Spleen (tissue), 11 donors: ENCODE data around the gene HGD. TPM values are rescaled to one million over a fixed set of nuclear protein-coding genes. Genes with fewer than 3 reads are reported as not detected.

ENCODE experiments used
- DNase-seq: peaks from one replicate; pipeline ENCODE4 v3.0.0-alpha.2; 2020
- H3K27ac ChIP-seq, 8 donors: fragments of 200-600 bp; sonication (generic) in 7 of 8; 1 replicate in 4 of 8; 2 replicates in 4 of 8; pipeline versions ENCODE4 v1.5.0 to v1.8.0; 2016 to 2021; ENCODE audit warnings: inconsistent platforms in 4 of 8, mild to moderate bottlenecking in 4 of 8, moderate library complexity in 1 of 8
- H3K27me3 ChIP-seq, 7 donors: fragments of 200-600 bp; sonication (generic) in 6 of 7; replicated peaks in 1 of 7; 1 replicate in 4 of 7; 2 replicates in 3 of 7; pipeline versions ENCODE4 v1.5.0 to v1.8.0; 2016 to 2021; ENCODE audit warnings: inconsistent platforms in 3 of 7, mild to moderate bottlenecking in 1 of 7
- H3K36me3 ChIP-seq, 6 donors: fragments of 200-600 bp; sonication (generic) in 5 of 6; 1 replicate in 4 of 6; 2 replicates in 2 of 6; pipeline versions ENCODE4 v1.5.0 to v1.8.0; 2016 to 2021; ENCODE audit warnings: inconsistent platforms in 2 of 6
- H3K4me1 ChIP-seq, 6 donors: fragments of 200-600 bp; sonication (generic) in 5 of 6; 1 replicate in 3 of 6; 2 replicates in 3 of 6; pipeline versions ENCODE4 v1.5.0 to v1.8.0; 2016 to 2021; ENCODE audit warnings: inconsistent platforms in 3 of 6
- H3K4me3 ChIP-seq, 8 donors: fragments of 200-600 bp; sonication (generic) in 7 of 8; 1 replicate in 4 of 8; 2 replicates in 4 of 8; pipeline versions ENCODE4 v1.5.0 to v1.8.0; 2016 to 2021; ENCODE audit warnings: inconsistent platforms in 4 of 8, mild to moderate bottlenecking in 4 of 8, moderate library complexity in 2 of 8
- H3K9me3 ChIP-seq, 8 donors: fragments of 200-600 bp; sonication (generic) in 7 of 8; 1 replicate in 4 of 8; 2 replicates in 4 of 8; pipeline versions ENCODE4 v1.5.0 to v1.8.0; 2016 to 2021; ENCODE audit warnings: inconsistent platforms in 4 of 8
- CTCF ChIP-seq, 11 experiments: fragments of 200-600 bp in 7 of 11; fragments of 450-650 bp in 4 of 11; sonication (generic) in 4 of 11; IDR thresholded peaks in 8 of 11; conservative IDR thresholded peaks in 3 of 11; 1 replicate in 7 of 11; 2 replicates in 4 of 11; pipeline versions ENCODE4 v1.4.0 to v1.8.0; 2016 to 2021; ENCODE audit warnings: antibody characterized with exemption in 11 of 11, inconsistent platforms in 4 of 11, mild to moderate bottlenecking in 1 of 11
- POLR2A ChIP-seq, 3 donors: fragments of 450-650 bp; IDR thresholded peaks; one replicate each; pipeline ENCODE4 v1.5.1; 2017; ENCODE audit warnings: antibody characterized with exemption in 3 of 3, mild to moderate bottlenecking in 1 of 3
- POLR2AphosphoS5 ChIP-seq, 3 donors: sonication (generic); formaldehyde crosslinking; IDR thresholded peaks; one replicate each; pipeline ENCODE4 v1.5.1; 2017; ENCODE audit warnings: antibody characterized with exemption in 3 of 3
- WGBS, 5 donors: extraction: QIAGEN DNeasy Blood & Tissue Kit in 3 of 5; methylation state at CpG; one replicate each; pipeline versions ENCODE4 v1.1.5 to v1.1.7; 2013 to 2018; 5-methylcytosine and 5-hydroxymethylcytosine counted together
- intact Hi-C: fragments of 100-400 bp; cut with DNase I; formaldehyde crosslinking; loops from one replicate; pipeline ENCODE4 v1.15.0; 2023; ENCODE audit warnings: low total_unique reads
- polyA plus RNA-seq, 3 donors: library from polyadenylated mRNA; stranded (reverse); fragments of 200-250 nt; gene quantifications; one replicate each; pipeline ENCODE4 v1.2.1, GENCODE V29; 2013
- total RNA-seq, 7 donors: library from RNA; depleted of rRNA in 3 of 7; stranded (reverse); fragments of >200 nt in 3 of 7; fragmentation: NEBNext Ultra II Directional in 4 of 7; extraction: Animal tissue kit (Norgen Biotek cat#: 25700) in 4 of 7; gene quantifications; one replicate each; pipeline versions ENCODE4 v1.1.0 to v1.2.1, GENCODE V29; 2016 to 2021
- donor health status: healthy with polysubstance abuse.
- donor health status: DM: no; HTN: no; CAD: no; lungs with moderate emphysema.
- donor health status: DM: no; HTN: no; CAD: no.
- donor health status: Bipolar disorder and iron deficiency.
- donor health status: healthy.
- donor health status: DM: no; HTN: no; CAD: no.
- donor health status: DM: yes; HTN: yes; CAD: no.

HGD gene
- total and polyA plus RNA-seq, 10 donors = 0.17 to 2.8 (median 0.83) TPM; not detected in 1

GRCh38 chr3:120652281-120652680 lies 29.8 kb downstream of the HGD start:
- 82 to 94% (median 87%) methylated on average over 3 of the region's 3 CpGs for WGBS, 5 donors
- Histone ChIP-seq H3K27ac (no peak overlapping the region), H3K4me3 (no peak overlapping the region), H3K27me3 (no peaks in the 10 kb centered on the region), H3K36me3 (no peaks in the 10 kb centered on the region), H3K9me3 (no peaks in the 10 kb centered on the region), H3K4me1 (no peaks in the 10 kb centered on the region)
- no peak for TF ChIP-seq POLR2AphosphoS5 (IDR thresholded peaks at IDR 0.05)
- TF ChIP-seq CTCF (IDR thresholded peaks at IDR 0.05 in 8 of 11, conservative IDR thresholded peaks at IDR 0.05 in 3 of 11) = no peak
- TF ChIP-seq POLR2A (IDR thresholded peaks at IDR 0.05) = no peak
- intact Hi-C loops = no loop called here
- DNase-seq = no peak

- 86 to 96% (median 89%) methylated on average over 2 of the region's 2 CpGs for WGBS, 5 donors
- no peaks in the 10 kb centered on the region for H3K27me3 ChIP-seq
- DNase-seq = no peak
These were observed 31.7 kb downstream of the HGD start for GRCh38 chr3:120650311-120650710.

GRCh38 chr3:120649830-120650233 lies 32.2 kb downstream of the HGD start:
- Histone ChIP-seq H3K27me3 (no peaks in the 10 kb centered on the region), H3K4me1 (no peaks in the 10 kb centered on the region), H3K4me3 (no peak overlapping the region), H3K36me3 (no peaks in the 10 kb centered on the region), H3K27ac (no peak overlapping the region), H3K9me3 (no peaks in the 10 kb centered on the region)
- TF ChIP-seq CTCF (IDR thresholded peaks at IDR 0.05 in 8 of 11, conservative IDR thresholded peaks at IDR 0.05 in 3 of 11) = no peak
- TF ChIP-seq POLR2A (IDR thresholded peaks at IDR 0.05) = no peak
- TF ChIP-seq POLR2AphosphoS5 (IDR thresholded peaks at IDR 0.05) = no peak
- WGBS, 5 donors = 48 to 62% (median 52%) methylated on average over 3 of the region's 3 CpGs
- intact Hi-C loops = no loop called here
- no peak for DNase-seq

More at GRCh38 chr3:120650311-120650710, 31.7 kb downstream of the HGD start:
- TF ChIP-seq POLR2A (IDR thresholded peaks at IDR 0.05) (no peak), CTCF (IDR thresholded peaks at IDR 0.05 in 8 of 11, conservative IDR thresholded peaks at IDR 0.05 in 3 of 11) (no peak)
- H3K4me1 ChIP-seq = no peaks in the 10 kb centered on the region
- H3K4me3 ChIP-seq = no peak overlapping the region
- intact Hi-C loops = no loop called here
- no peaks in the 10 kb centered on the region for H3K9me3 ChIP-seq
- H3K27ac ChIP-seq = no peak overlapping the region
- H3K36me3 ChIP-seq = no peaks in the 10 kb centered on the region

- 87 to 92% (median 90%) methylated on average over 5 of the region's 5 CpGs for WGBS, 5 donors
- Histone ChIP-seq H3K4me3 (no peak overlapping the region), H3K27me3 (no peaks in the 10 kb centered on the region), H3K4me1 (no peaks in the 10 kb centered on the region), H3K27ac (no peak overlapping the region), H3K36me3 (no peaks in the 10 kb centered on the region), H3K9me3 (no peaks in the 10 kb centered on the region)
- TF ChIP-seq POLR2AphosphoS5 (IDR thresholded peaks at IDR 0.05) (no peak), POLR2A (IDR thresholded peaks at IDR 0.05) (no peak), CTCF (IDR thresholded peaks at IDR 0.05 in 8 of 11, conservative IDR thresholded peaks at IDR 0.05 in 3 of 11) (no peak)
- DNase-seq = no peak
- intact Hi-C loops = no loop called here
These were observed 33.7 kb downstream of the HGD start for GRCh38 chr3:120648290-120648689.
